Activated T-helper 9 cell treated with anti-CD3 and anti-CD28 coated beads, Interleukin-2, amount 50 U/mL, for 16 hours (primary cell): ENCODE data around the gene CIAO2B.
A peak's percentile ranks its signal among the peaks of the same experiment; 100 is the strongest.
"Not testable (repeated sequence)": the region's sequence is repeated elsewhere in the genome, so short reads cannot be mapped to it uniquely, and the experiment has no call there.

ENCODE experiments used
- DNase-seq: peaks from one replicate; pipeline ENCODE4 v3.0.0-alpha.2; 2020; ENCODE audit warnings: low read depth

CIAO2B gene

GRCh38 chr16:66955363-66956153 lies 21.4 kb upstream of the CIAO2B start:
- DNase-seq = not testable (repeated sequence)

- DNase-seq = peak; percentile 61
Measured at GRCh38 chr16:66954097-66954659, 20.0 kb upstream of the CIAO2B start.

DNA sequence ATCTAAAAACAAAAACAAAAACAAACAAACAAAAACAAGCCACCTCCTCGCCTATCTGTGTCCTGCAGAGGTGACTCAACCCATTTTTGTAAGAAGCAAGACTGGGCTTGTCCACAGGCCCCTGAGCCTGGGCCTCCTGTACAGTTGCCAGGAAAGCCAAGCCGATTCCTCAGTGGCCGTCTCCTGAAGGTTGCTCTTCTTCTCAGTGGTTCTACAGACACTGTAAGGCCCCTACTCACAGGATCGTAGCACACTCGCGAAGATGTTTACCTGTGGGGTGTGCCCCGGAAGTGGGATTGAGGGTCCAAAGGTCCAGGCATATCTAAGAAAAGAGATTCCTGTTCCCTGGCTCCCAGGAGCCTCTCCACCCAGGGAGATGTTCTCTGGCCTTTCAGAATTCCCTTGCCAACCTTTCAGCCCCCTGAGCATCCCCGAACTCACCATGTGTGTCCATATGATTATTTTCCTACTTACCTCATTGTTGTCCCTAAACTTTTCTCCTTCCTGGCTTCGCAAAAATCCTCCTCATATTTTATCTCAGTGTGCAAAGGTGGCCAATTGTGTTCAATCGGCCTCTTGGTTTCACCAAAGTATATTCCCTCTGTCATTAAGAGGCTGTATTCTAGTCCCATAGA lies 19.4 kb upstream of the CIAO2B start:
- DNase-seq = no peak

DNA sequence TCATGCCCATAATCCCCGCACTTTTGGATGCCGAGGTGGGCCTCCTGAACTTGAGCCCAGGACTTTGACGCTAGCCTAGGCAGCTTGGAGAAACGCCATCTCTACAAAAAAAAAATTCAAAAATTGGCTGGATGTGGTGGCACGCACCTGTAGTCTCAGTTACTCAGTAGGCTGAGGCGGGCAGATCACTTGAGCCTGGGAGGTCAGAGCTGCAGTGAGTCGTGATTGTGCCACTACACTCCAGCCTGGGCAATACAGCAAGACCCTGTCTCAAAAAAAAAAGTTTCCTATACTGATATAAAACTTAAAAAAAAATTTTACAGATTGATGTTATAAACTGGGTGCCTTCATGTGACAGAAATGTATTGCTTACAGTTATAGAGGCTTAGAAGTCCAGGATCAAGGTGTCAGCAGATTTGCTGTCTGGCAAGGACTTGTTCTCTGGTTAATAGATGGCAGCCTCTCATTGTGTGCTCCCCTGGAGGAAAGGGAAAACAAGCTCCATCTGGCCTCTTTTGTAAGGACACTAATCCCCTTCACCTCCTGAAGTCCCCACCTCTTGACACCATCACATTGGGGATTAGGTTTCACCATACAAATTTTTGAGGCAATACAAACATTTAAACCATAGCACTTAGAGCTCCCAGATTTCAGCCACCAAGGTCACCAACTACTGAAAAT lies 18.4 kb upstream of the CIAO2B start:
- DNase-seq = no peak

DNA sequence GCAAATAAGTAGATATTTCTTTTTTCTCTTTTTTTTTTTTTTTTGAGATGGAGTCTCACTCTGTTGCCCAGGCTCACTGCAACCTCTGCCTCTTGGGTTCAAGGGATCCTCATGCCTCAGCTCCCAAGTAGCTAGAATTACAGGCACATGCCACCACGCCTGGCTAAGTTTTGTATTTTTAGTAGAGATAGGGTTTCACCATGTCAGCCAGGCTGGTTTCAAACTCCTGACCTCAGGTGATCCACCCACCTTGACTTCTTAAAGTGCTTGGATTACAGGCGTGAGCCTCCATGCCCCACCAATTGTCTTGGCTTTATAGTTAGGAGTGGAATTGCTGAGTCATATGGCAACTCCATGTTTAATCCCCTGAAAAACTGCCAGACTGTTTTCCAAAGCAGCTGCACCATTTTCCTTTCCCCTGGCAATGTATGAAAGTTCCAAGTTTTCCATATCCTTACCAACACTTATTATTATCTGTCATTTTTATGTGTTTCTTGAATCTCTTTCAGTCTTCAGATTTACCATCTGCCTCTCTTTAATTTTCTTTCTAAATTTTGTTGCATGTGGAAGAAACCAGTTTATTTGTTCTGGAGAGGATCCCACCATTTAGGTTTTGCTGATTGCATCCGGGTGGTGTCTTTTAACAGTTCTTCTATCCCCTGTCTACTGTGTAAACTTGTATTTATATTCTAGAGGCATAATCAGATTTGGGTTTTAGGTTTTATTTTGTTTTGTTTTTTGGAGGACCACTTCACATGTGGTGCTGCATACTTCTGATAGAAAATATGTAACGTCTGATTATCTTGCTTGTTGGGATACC lies 17.0 kb upstream of the CIAO2B start:
- no peak for DNase-seq

GRCh38 chr16:66950437-66950836 lies 16.2 kb upstream of the CIAO2B start:
- DNase-seq = no peak

GRCh38 chr16:66949472-66949871 lies 15.3 kb upstream of the CIAO2B start:
- DNase-seq = no peak

GRCh38 chr16:66948837-66949225 lies 14.6 kb upstream of the CIAO2B start:
- no peak for DNase-seq

GRCh38 chr16:66948134-66948836 lies 14.1 kb upstream of the CIAO2B start:
- DNase-seq = no peak

- peak; percentile 65 for DNase-seq
Measured at GRCh38 chr16:66947302-66948065, 13.3 kb upstream of the CIAO2B start.

GRCh38 chr16:66946974-66947301 lies 12.7 kb upstream of the CIAO2B start:
- DNase-seq = no peak

DNA sequence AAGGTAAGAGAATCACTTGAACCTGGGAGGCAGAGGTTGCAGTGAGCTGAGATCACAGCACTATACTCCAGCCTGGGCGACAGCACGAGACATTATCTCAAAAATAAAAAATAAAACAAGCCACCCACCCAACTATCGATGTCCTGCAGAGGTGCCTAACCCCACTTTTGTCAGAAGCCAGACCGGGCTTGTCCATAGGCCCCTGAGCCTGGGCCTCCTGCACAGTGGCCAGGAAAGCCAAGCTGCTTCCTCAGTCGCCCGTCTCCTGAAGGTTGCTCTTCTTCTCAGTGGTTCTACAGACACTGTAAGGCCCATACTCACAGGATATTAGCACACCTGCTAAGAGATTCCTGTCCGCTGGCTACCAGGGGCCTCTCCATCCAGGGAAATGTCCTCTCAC lies 12.3 kb upstream of the CIAO2B start:
- no peak for DNase-seq

GRCh38 chr16:66945939-66946338 lies 11.7 kb upstream of the CIAO2B start:
- no peak for DNase-seq

- DNase-seq = not testable (repeated sequence)
Measured at GRCh38 chr16:66944971-66945370, 10.8 kb upstream of the CIAO2B start.

DNA sequence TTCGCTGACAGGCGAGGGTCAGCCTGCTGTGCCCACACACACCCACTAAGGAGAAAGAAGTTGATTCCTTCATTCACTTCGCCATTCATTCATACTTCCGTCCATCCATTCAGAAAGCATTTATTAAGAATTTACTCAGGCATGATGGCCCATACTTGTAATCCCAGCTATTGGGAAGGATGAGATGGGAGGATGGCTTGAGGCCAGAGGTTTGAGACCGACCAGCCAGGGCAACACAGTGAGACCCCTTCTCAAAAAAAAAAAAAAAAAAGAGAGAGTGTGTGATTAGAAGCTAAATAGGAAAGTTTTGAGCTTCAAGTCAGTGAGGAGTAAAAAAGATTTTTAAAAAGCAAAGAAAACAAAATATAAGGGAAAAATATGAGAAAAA lies 9.8 kb upstream of the CIAO2B start:
- DNase-seq = no peak

GRCh38 chr16:66943426-66944053 lies 9.3 kb upstream of the CIAO2B start:
- DNase-seq = no peak

DNA sequence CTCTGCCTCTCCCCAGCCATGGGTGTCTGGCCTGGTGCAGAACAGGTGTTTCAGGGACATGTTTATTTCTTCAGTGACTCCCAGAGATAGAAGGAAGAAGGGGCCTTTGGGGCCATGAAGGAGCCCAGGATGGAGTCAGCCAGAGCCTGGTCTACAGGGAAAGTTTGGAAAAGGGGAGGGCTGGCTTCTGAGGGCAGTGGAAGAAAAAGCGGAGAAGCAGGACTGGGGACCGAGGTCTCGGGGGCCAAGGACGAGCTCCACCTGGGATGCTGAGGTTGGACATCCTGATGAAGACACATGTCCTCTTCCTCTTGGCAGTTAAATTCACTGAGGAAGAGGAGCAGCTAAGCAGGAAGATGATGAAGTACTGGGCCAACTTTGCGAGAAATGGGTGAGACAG lies 8.8 kb upstream of the CIAO2B start:
- DNase-seq = no peak

- DNase-seq = no peak
Measured at GRCh38 chr16:66940236-66940635, 6.0 kb upstream of the CIAO2B start.

DNA sequence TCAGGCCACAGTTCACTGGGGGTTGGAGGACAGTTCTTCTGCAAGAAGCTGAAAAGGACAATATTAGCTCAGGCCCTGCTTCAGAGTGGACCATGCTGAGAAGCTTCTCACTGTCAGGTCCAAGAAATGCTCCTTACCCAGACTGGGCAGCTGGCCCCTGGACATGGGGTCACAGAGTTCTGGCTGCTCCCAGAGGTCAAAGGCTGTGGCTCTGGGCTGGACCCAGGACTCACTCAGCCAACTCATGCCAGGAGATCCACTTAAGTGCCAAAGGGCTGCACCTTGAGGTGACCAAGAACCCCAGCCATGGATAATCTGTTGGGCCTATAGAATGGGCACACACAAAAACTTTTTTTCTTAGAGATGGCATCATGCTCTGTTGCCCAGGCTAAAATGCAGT lies 5.2 kb upstream of the CIAO2B start:
- no peak for DNase-seq

- no peak for DNase-seq
Measured at GRCh38 chr16:66937725-66938337, 3.6 kb upstream of the CIAO2B start.
